Loucy (cell line): ENCODE measurements around the gene TRAPPC5.

Experiments used
- EZH2phosphoT487 ChIP-seq: fragments of 200-600 bp; IDR thresholded peaks from 2 replicates; pipeline ENCODE4 v1.6.1; 2018; ENCODE audit warnings: antibody characterized with exemption, mild to moderate bottlenecking, moderate library complexity, borderline replicate concordance
- TF ChIP-seq, protein P1 (sequence below): fragments of 200-600 bp; sonication (generic); conservative IDR thresholded peaks from 2 replicates; pipeline ENCODE4 v1.5.1; 2014; ENCODE audit warnings: mild to moderate bottlenecking, antibody characterized with exemption, low read length

DNA sequence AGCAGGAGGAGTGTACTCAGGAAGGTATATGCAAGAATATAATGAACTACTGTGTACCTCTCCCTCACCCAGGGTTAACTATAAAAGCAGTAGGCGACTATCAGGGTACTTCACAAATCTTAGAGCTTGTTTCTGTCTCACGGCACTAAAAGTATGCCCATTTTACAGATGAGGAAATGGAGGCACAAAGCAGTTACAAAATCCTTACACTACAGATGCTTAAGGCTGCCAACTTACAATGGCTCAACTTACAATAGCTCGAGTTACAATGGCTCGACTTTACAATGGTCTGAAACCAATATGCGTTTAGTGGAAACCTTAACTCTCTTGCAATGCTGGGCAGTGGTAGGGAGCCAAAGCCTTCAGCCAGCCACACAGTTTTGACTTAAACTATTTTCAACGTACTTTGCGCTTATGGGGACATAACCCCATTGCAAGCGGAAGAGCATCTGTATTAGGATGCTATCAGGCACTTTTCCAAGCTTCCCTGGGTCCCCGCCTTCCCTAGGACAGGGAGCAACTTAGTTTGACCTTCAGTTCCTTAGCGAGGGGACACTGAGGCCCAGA, 17.2 kb downstream of the TRAPPC5 start:
- TF ChIP-seq, protein P1, sequence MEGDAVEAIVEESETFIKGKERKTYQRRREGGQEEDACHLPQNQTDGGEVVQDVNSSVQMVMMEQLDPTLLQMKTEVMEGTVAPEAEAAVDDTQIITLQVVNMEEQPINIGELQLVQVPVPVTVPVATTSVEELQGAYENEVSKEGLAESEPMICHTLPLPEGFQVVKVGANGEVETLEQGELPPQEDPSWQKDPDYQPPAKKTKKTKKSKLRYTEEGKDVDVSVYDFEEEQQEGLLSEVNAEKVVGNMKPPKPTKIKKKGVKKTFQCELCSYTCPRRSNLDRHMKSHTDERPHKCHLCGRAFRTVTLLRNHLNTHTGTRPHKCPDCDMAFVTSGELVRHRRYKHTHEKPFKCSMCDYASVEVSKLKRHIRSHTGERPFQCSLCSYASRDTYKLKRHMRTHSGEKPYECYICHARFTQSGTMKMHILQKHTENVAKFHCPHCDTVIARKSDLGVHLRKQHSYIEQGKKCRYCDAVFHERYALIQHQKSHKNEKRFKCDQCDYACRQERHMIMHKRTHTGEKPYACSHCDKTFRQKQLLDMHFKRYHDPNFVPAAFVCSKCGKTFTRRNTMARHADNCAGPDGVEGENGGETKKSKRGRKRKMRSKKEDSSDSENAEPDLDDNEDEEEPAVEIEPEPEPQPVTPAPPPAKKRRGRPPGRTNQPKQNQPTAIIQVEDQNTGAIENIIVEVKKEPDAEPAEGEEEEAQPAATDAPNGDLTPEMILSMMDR = no peak
- no peak for TF ChIP-seq EZH2phosphoT487
